HG03039 (cell line): ENCODE data around the gene MAML3.

ENCODE experiments used
- ATAC-seq: cut with Tn5 transposase; IDR thresholded peaks from one replicate; pipeline ENCODE4 v1.9.1; 2021; ENCODE audit warnings: mild to moderate bottlenecking, moderate library complexity; ENCODE audit not compliant: unreplicated experiment

MAML3 gene

GRCh38 chr4:140156529-140157171, 2.7 kb upstream of the MAML3 start:
- peak; percentile 73 for ATAC-seq

GRCh38 chr4:140154572-140154891, 548 bp upstream of the MAML3 start:
- no peak for ATAC-seq

- no peak for ATAC-seq
Observed at GRCh38 chr4:140153419-140153717, 616 bp downstream of the MAML3 start.

- ATAC-seq, result no peak
Observed at GRCh38 chr4:140152751-140153418, 1.1 kb downstream of the MAML3 start.

- ATAC-seq, result no peak
Observed at GRCh38 chr4:140152013-140152703, 1.8 kb downstream of the MAML3 start.

- ATAC-seq, result no peak
Observed at GRCh38 chr4:140151699-140152012, 2.3 kb downstream of the MAML3 start.

- ATAC-seq, result no peak
Observed at GRCh38 chr4:140150886-140151698, 2.9 kb downstream of the MAML3 start.

- no peak for ATAC-seq
Observed at GRCh38 chr4:140150636-140150885, 3.4 kb downstream of the MAML3 start.

- ATAC-seq, result no peak
Observed at GRCh38 chr4:140149846-140150635, 3.9 kb downstream of the MAML3 start.

GRCh38 chr4:140144050-140144449, 9.9 kb downstream of the MAML3 start:
- no peak for ATAC-seq

- ATAC-seq, result no peak
Observed at GRCh38 chr4:140141210-140141835, 12.7 kb downstream of the MAML3 start.

GRCh38 chr4:140140566-140140965, 13.4 kb downstream of the MAML3 start:
- ATAC-seq, result no peak

GRCh38 chr4:140138428-140138827, 15.6 kb downstream of the MAML3 start:
- no peak for ATAC-seq

GRCh38 chr4:140137671-140138070, 16.3 kb downstream of the MAML3 start:
- ATAC-seq, result no peak

GRCh38 chr4:140136509-140136908, 17.5 kb downstream of the MAML3 start:
- no peak for ATAC-seq

- ATAC-seq, result no peak
Observed at GRCh38 chr4:140135529-140136088, 18.4 kb downstream of the MAML3 start.

- no peak for ATAC-seq
Observed at GRCh38 chr4:140134746-140135425, 19.1 kb downstream of the MAML3 start.

GRCh38 chr4:140133576-140133975, 20.4 kb downstream of the MAML3 start:
- no peak for ATAC-seq

- ATAC-seq, result no peak
Observed at GRCh38 chr4:140131675-140132229, 22.2 kb downstream of the MAML3 start.

GRCh38 chr4:140130677-140131076, 23.3 kb downstream of the MAML3 start:
- no peak for ATAC-seq
